OCI-LY7 (cell line): ENCODE measurements around the gene SYCP2. TPM values are rescaled to one million over a fixed set of nuclear protein-coding genes. Genes with fewer than 3 reads are reported as not detected.

ENCODE experiments used
- BruUV-seq: library from RNA; stranded (reverse); fragments of 400-500 nt; replicated peaks from 2 replicates; lab custom pipeline; 2021; lab: Mats Ljungman, UMichigan
- CTCF ChIA-PET: fragments of 300-600 bp; sonication (Branson Sonifier 250); formaldehyde crosslinking; loops from one replicate; lab custom pipeline; 2022; ENCODE audit warnings: antibody characterized with exemption; ENCODE audit not compliant: unreplicated experiment; lab: Charles Lee
- POLR2A ChIA-PET: fragments of 300-600 bp; sonication (Branson Sonifier 250); formaldehyde crosslinking; loops from one replicate; lab custom pipeline; 2022; ENCODE audit warnings: antibody characterized with exemption; lab: Charles Lee
- DNase-seq: peaks from one replicate; pipeline ENCODE4 v3.0.0-alpha.2; 2015; ENCODE audit warnings: low spot score
- H2AFZ ChIP-seq: fragments of 200-600 bp; sonication (generic), shearing (Covaris generic); 2 replicates; pipeline ENCODE4 v1.6.1; 2014; ENCODE audit warnings: mild to moderate bottlenecking, antibody characterized with exemption, low read length, moderate library complexity
- H3K27ac ChIP-seq: fragments of 200-600 bp; sonication (generic); 2 replicates; pipeline ENCODE4 v1.5.1; 2014; ENCODE audit warnings: mixed run types, low read depth, mild to moderate bottlenecking, moderate library complexity, low read length, inconsistent platforms; ENCODE audit not compliant: poor library complexity, severe bottlenecking
- H3K36me3 ChIP-seq: fragments of 200-600 bp; sonication (generic); 2 replicates; pipeline ENCODE4 v1.6.1; 2014; ENCODE audit warnings: mild to moderate bottlenecking, antibody characterized with exemption, low read length, moderate library complexity, mixed read lengths; ENCODE audit not compliant: insufficient read depth
- H3K4me1 ChIP-seq: fragments of 200-600 bp; sonication (generic); 2 replicates; pipeline ENCODE4 v1.5.1; 2014; ENCODE audit warnings: mild to moderate bottlenecking, low read length; ENCODE audit not compliant: insufficient read depth, poor library complexity, severe bottlenecking
- H3K4me2 ChIP-seq: fragments of 200-600 bp; sonication (generic); 2 replicates; pipeline ENCODE4 v1.6.1; 2014; ENCODE audit warnings: mild to moderate bottlenecking, low read length
- H3K4me3 ChIP-seq: fragments of 200-600 bp; sonication (generic); 2 replicates; pipeline ENCODE4 v1.5.1; 2014; ENCODE audit warnings: mild to moderate bottlenecking, low read depth, low read length; ENCODE audit not compliant: poor library complexity, severe bottlenecking
- H3K79me2 ChIP-seq: fragments of 200-600 bp; sonication (generic); 2 replicates; pipeline ENCODE4 v1.6.1; 2016; ENCODE audit warnings: low read depth, mild to moderate bottlenecking, low read length, moderate library complexity, mixed read lengths; ENCODE audit not compliant: insufficient read depth
- H3K9me2 ChIP-seq: fragments of 200-600 bp; sonication (generic); 2 replicates; pipeline ENCODE4 v1.6.1; 2016; ENCODE audit warnings: mild to moderate bottlenecking, low read length, mixed read lengths; ENCODE audit not compliant: insufficient read depth
- H3K9me3 ChIP-seq: fragments of 200-600 bp; sonication (generic); 2 replicates; pipeline ENCODE4 v1.6.1; 2014; ENCODE audit warnings: mild to moderate bottlenecking, mixed run types, low read length, mixed read lengths
- H4K20me1 ChIP-seq: fragments of 200-600 bp; sonication (generic); 2 replicates; pipeline ENCODE4 v1.6.1; 2014; ENCODE audit warnings: mild to moderate bottlenecking, antibody characterized with exemption, low read length, moderate library complexity, mixed read lengths; ENCODE audit not compliant: insufficient read depth
- EZH2phosphoT487 ChIP-seq: fragments of 200-600 bp; sonication (generic); IDR thresholded peaks from 2 replicates; pipeline ENCODE4 v1.6.1; 2018; ENCODE audit warnings: low read depth, borderline replicate concordance, mild to moderate bottlenecking, mixed run types, antibody characterized with exemption, low read length, moderate library complexity, mixed read lengths
- intact Hi-C: fragments of 100-400 bp; cut with micrococcal nuclease; formaldehyde crosslinking; loops from one replicate; pipeline ENCODE4 v1.10.0; 2022; ENCODE audit not compliant: unreplicated experiment
- total RNA-seq, 2 experiments: library from RNA; depleted of rRNA in 1 of 2; stranded (reverse); fragments of >200 nt in 1 of 2; shearing (Covaris generic) in 1 of 2; gene quantifications; 2 replicates each; pipeline ENCODE4 v1.2.3, GENCODE V29; 2014 to 2022
- TF ChIP-seq, protein P1 (sequence below): fragments of 200-600 bp; sonication (generic); conservative IDR thresholded peaks from 2 replicates; pipeline ENCODE4 v1.5.1; 2014; ENCODE audit warnings: mild to moderate bottlenecking, antibody characterized with exemption, low read length, moderate library complexity, mixed read lengths

The SYCP2 gene
- total RNA-seq, 2 experiments from 2014 or later = 0.19 to 0.38 TPM

DNA sequence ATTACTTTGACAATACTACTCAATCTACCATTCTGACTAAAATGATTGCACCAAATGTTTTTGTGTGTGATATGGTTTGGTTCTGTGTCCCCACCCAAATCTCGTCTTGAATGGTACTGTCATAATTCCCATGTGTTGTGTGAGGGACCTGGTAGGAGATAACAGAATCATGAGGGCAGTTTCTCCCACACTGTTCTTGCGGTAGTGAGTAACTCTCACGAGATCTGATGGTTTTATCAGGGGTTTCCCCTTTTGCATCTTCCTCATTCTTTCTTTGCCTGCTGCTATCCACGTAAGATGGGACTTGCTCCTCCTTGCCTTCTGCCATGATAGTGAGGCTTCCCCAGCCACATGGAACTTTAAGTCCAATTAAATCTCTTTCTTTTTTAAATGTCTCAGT is 20.8 kb downstream of the SYCP2 start:
- H3K4me2 ChIP-seq = no peak overlapping the region
- H3K9me3 ChIP-seq = no peaks in the 10 kb centered on the region
- no peaks in the 10 kb centered on the region for H3K79me2 ChIP-seq
- no TSS peak for BruUV-seq
- intact Hi-C loops = no loop called here
- ChIA-PET CTCF (no interaction called here), POLR2A (interaction anchor here (1.2 kb wide), 1 partner anchor 63 kb away, joined by 3 read pairs; no protein-coding TSS in a partner anchor)
- H3K9me2 ChIP-seq = no peaks in the 10 kb centered on the region
- H3K36me3 ChIP-seq = no peaks in the 10 kb centered on the region
- no peaks in the 10 kb centered on the region for H4K20me1 ChIP-seq
- H3K27ac ChIP-seq = no peak overlapping the region
- H2AFZ ChIP-seq = no peak overlapping the region
- TF ChIP-seq, protein P1, sequence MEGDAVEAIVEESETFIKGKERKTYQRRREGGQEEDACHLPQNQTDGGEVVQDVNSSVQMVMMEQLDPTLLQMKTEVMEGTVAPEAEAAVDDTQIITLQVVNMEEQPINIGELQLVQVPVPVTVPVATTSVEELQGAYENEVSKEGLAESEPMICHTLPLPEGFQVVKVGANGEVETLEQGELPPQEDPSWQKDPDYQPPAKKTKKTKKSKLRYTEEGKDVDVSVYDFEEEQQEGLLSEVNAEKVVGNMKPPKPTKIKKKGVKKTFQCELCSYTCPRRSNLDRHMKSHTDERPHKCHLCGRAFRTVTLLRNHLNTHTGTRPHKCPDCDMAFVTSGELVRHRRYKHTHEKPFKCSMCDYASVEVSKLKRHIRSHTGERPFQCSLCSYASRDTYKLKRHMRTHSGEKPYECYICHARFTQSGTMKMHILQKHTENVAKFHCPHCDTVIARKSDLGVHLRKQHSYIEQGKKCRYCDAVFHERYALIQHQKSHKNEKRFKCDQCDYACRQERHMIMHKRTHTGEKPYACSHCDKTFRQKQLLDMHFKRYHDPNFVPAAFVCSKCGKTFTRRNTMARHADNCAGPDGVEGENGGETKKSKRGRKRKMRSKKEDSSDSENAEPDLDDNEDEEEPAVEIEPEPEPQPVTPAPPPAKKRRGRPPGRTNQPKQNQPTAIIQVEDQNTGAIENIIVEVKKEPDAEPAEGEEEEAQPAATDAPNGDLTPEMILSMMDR = no peak
- no peak for TF ChIP-seq EZH2phosphoT487
- H3K4me3 ChIP-seq = no peak overlapping the region
- DNase-seq = no peak
- no peaks in the 10 kb centered on the region for H3K4me1 ChIP-seq

GRCh38 chr20:59911041-59911440 is 22.4 kb downstream of the SYCP2 start:
- no TSS peak for BruUV-seq
- intact Hi-C loops = no loop called here
- Histone ChIP-seq H3K36me3 (no peaks in the 10 kb centered on the region), H3K9me3 (no peaks in the 10 kb centered on the region), H3K4me1 (no peaks in the 10 kb centered on the region), H3K4me3 (no peak overlapping the region), H3K27ac (no peak overlapping the region), H3K79me2 (no peaks in the 10 kb centered on the region), H3K9me2 (no peaks in the 10 kb centered on the region), H2AFZ (no peak overlapping the region), H3K4me2 (no peak overlapping the region), H4K20me1 (no peaks in the 10 kb centered on the region)
- ChIA-PET CTCF (no interaction called here), POLR2A (interaction anchor here (0.7 to 1.1 kb wide), 2 partner anchors 17 to 29 kb away, joined by 3 read pairs; no protein-coding TSS in a partner anchor)
- DNase-seq = no peak
- TF ChIP-seq, protein P1 = no peak
- TF ChIP-seq EZH2phosphoT487 = no peak

DNA sequence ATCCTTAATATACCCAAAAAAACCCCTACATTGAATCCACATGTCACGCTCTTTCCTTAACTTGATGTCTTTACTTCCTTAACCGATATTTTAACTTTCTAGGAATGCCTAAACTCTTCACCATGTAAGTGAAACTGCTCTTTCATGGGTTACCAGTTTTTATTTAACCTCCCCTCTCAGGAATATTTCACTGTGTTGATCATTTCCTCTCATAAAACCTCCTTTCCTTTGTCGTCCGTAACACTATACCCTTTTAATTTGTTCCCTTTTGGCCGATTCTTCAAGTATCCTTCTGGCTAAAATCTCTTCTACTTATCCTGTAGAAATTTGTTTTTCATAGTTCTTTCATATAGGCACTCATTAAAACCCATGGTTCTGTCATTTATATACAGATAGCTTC is 24.6 kb downstream of the SYCP2 start:
- Histone ChIP-seq H3K36me3 (no peaks in the 10 kb centered on the region), H3K79me2 (no peaks in the 10 kb centered on the region), H3K9me3 (no peaks in the 10 kb centered on the region), H3K9me2 (no peaks in the 10 kb centered on the region), H3K4me3 (no peak overlapping the region), H2AFZ (no peak overlapping the region), H3K27ac (no peak overlapping the region), H4K20me1 (no peaks in the 10 kb centered on the region), H3K4me1 (no peaks in the 10 kb centered on the region), H3K4me2 (no peak overlapping the region)
- TF ChIP-seq, protein P1 = no peak
- no peak for TF ChIP-seq EZH2phosphoT487
- DNase-seq = no peak
- BruUV-seq = no TSS peak
- CTCF ChIA-PET = no interaction called here
- POLR2A ChIA-PET = interaction anchor here (0.6 kb wide), 1 partner anchor 12 kb away, joined by 3 read pairs; no protein-coding TSS in a partner anchor
- intact Hi-C loops = no loop called here
